Type B pancreatic cell (in vitro differentiated cells): ENCODE results near the gene HARS2. TPM values are rescaled to one million over a fixed set of nuclear protein-coding genes. Genes with fewer than 3 reads are reported as not detected.

Experiments used
- DNase-seq: peaks from one replicate; pipeline ENCODE4 v3.0.0; 2021; ENCODE audit warnings: mixed read lengths; ENCODE audit not compliant: unreplicated experiment; ENCODE audit errors: extremely low spot score
- H3K27ac Mint-ChIP-seq: 2 replicates; pipeline ENCODE4 v1.8.0; 2021; ENCODE audit warnings: mild to moderate bottlenecking, mixed read lengths
- H3K27me3 Mint-ChIP-seq: 2 replicates; pipeline ENCODE4 v1.8.0; 2021; ENCODE audit warnings: mixed read lengths
- H3K36me3 Mint-ChIP-seq: 2 replicates; pipeline ENCODE4 v1.8.0; 2021; ENCODE audit warnings: mixed read lengths
- H3K4me1 Mint-ChIP-seq: one replicate; pipeline ENCODE4 v1.8.0; 2021; ENCODE audit warnings: mixed read lengths; ENCODE audit not compliant: unreplicated experiment
- H3K4me3 Mint-ChIP-seq: 2 replicates; pipeline ENCODE4 v1.8.0; 2021; ENCODE audit warnings: mild to moderate bottlenecking, mixed read lengths
- H3K9me3 Mint-ChIP-seq: 2 replicates; pipeline ENCODE4 v1.8.0; 2021; ENCODE audit warnings: mixed read lengths
- total RNA-seq: library from RNA; stranded (reverse); gene quantifications from 2 replicates; pipeline ENCODE4 v1.2.1, GENCODE V29; 2021; ENCODE audit warnings: low replicate concordance
- TF ChIP-seq, protein P1 (sequence below): fragments of 200-600 bp; sonication (generic); conservative IDR thresholded peaks from 2 replicates; pipeline ENCODE4 v1.5.0; 2021; ENCODE audit warnings: antibody characterized with exemption, mild to moderate bottlenecking

Gene HARS2
- total RNA-seq, 1 donor from 2014 or later: 39.3 TPM

DNA sequence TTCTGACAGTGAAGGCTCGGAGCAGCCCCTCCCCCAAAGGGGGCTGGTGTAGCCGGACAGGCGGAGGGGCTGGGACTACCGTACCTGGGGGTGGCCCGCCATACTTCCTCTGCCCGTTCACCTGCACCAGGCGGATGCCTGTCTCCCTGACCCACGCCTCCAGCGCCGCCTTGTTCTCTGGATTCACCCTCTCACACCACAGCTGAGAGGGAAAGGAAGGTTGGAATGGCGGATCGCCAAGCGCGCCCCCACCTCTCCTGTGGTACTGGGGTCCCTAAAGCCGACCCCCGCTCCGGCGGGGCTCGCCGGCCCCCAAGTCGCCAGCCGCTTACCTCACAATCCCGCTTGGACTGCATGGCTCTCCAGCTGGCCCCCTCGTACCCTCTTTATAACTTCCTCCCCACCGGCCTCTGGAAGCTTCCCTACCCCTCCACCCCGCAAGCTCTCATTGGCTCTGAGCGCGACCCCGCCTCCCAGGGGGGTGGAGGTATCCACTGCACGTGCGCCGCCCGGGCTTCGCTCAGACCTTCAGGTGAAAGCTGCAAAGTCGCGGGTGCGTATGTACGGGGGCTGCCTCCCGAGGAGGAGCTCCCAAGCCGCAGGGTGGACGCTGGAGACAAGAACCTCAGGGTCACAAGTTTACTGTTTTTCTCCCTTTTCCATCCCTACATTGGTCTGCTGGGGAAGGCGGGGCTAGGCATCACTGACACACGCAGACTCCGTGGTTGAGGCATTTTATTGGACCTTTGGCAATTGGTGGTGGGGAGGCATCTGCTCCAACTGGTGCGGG, 17.9 kb upstream of the HARS2 start, which contains the start of gene DND1:
DND1 (minus strand) TSS at position 390 of the 790 bp plus-strand sequence; CDS start at position 356, 34 bp downstream.
- no peak for DNase-seq
- TF ChIP-seq, protein P1, sequence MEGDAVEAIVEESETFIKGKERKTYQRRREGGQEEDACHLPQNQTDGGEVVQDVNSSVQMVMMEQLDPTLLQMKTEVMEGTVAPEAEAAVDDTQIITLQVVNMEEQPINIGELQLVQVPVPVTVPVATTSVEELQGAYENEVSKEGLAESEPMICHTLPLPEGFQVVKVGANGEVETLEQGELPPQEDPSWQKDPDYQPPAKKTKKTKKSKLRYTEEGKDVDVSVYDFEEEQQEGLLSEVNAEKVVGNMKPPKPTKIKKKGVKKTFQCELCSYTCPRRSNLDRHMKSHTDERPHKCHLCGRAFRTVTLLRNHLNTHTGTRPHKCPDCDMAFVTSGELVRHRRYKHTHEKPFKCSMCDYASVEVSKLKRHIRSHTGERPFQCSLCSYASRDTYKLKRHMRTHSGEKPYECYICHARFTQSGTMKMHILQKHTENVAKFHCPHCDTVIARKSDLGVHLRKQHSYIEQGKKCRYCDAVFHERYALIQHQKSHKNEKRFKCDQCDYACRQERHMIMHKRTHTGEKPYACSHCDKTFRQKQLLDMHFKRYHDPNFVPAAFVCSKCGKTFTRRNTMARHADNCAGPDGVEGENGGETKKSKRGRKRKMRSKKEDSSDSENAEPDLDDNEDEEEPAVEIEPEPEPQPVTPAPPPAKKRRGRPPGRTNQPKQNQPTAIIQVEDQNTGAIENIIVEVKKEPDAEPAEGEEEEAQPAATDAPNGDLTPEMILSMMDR: no peak
- peaks cover 11% of the 10 kb centered on the region for H3K36me3 Mint-ChIP-seq
- H3K4me3 Mint-ChIP-seq: no peak within 1 kb of the TSS
- H3K27me3 Mint-ChIP-seq: no peaks in the 10 kb centered on the region
- no peak within 1 kb of the TSS for H3K27ac Mint-ChIP-seq
- no peaks in the 10 kb centered on the region for H3K4me1 Mint-ChIP-seq
- no peaks in the 10 kb centered on the region for H3K9me3 Mint-ChIP-seq

DNA sequence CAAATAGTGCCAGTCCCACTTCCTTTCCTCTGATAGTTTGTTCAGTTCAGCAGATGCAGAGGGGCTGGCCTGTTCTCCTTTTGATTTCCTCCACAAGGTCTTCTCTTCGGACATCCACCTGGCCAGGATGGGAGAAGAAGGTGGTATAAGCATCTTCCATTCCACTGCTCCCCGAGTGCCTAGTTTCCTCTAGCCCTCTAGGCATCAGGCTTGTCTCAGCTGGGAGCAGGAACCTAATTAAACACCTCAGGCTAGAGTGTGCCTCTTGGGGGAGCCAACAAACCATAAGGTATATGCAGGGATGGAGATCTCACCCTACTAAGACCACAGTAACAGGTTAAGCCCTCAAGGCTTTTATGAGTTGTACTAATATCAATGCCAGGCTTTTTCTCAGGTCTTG, 17.0 kb upstream of the HARS2 start:
- no peaks in the 10 kb centered on the region for H3K27me3 Mint-ChIP-seq
- H3K36me3 Mint-ChIP-seq: peaks cover 11% of the 10 kb centered on the region
- H3K4me1 Mint-ChIP-seq: no peaks in the 10 kb centered on the region
- TF ChIP-seq, protein P1: no peak
- no peaks in the 10 kb centered on the region for H3K9me3 Mint-ChIP-seq
- DNase-seq: no peak
- no peak overlapping the region for H3K27ac Mint-ChIP-seq
- no peak overlapping the region for H3K4me3 Mint-ChIP-seq

DNA sequence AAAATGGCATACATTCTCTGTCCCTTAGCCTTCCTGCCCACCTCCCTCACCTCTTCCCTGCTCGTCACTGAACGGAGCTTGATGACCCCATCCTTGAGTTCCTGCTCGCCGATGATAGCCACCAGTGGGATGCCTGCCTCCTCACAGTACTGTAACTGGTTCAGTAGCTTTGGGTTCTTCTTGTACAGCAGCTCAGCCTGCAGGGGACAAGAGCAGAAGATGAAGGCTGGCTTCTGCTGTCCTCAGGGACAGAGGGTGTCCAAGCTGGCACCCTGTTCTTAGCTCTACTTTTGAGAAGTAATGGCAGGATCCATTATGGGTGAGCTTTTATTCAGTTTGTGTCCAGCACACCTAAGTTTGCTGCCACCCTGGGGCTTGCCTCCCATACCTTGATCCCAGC, 16.6 kb upstream of the HARS2 start:
- Mint-ChIP-seq H3K4me3 (no peak overlapping the region), H3K36me3 (peaks cover 11% of the 10 kb centered on the region), H3K27ac (no peak overlapping the region), H3K27me3 (no peaks in the 10 kb centered on the region), H3K4me1 (no peaks in the 10 kb centered on the region), H3K9me3 (no peaks in the 10 kb centered on the region)
- TF ChIP-seq, protein P1: no peak
- no peak for DNase-seq

DNA sequence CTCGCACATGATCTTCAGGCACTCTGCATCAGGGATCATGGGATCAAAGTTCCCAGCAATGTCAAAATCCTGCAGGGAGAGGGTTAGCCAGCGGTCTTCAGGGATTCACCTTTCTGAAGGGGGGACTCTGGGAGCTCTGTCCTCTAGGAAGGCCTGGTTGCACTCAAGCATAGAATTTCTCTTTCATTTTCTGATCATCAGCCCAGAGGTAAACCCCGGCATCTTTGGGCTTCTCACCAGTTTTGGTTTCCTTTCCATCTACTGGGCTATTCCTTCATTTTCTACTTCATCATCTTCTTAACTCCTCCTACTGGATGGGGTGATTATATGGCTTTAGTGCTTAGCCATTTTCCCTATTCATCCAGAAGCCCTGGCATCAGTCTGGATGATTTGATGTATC, 13.3 kb upstream of the HARS2 start:
- DNase-seq: no peak
- H3K27ac Mint-ChIP-seq: no peak overlapping the region
- no peak overlapping the region for H3K4me3 Mint-ChIP-seq
- no peaks in the 10 kb centered on the region for H3K27me3 Mint-ChIP-seq
- peaks cover 9% of the 10 kb centered on the region for H3K36me3 Mint-ChIP-seq
- H3K4me1 Mint-ChIP-seq: no peaks in the 10 kb centered on the region
- no peaks in the 10 kb centered on the region for H3K9me3 Mint-ChIP-seq
- TF ChIP-seq, protein P1: no peak

DNA sequence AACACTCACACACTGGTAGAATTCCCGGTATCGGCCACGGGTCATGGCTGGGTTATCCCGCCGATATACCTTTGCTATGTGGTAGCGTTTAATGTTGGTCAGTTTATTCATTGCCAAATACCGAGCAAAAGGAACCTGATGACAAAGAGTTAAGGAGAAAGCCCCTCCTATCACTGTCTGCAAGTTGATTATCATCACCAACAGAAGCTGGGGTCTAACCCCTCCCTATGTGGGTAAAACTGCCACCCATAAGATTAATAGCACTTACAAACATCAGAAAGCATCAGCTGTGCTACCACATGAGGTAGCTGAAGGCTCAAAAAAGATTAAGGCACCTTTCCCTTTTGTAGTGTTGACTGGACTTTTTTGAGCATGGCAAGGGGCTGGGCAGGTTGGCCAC, 12.3 kb upstream of the HARS2 start:
- H3K36me3 Mint-ChIP-seq: peaks cover 8% of the 10 kb centered on the region
- DNase-seq: no peak
- H3K9me3 Mint-ChIP-seq: no peaks in the 10 kb centered on the region
- no peak overlapping the region for H3K27ac Mint-ChIP-seq
- H3K4me1 Mint-ChIP-seq: no peaks in the 10 kb centered on the region
- TF ChIP-seq, protein P1: no peak
- no peaks in the 10 kb centered on the region for H3K27me3 Mint-ChIP-seq
- no peak overlapping the region for H3K4me3 Mint-ChIP-seq
